ENCODE data around the gene ZFYVE16.
"Not testable (repeated sequence)": the region's sequence is repeated elsewhere in the genome, so short reads cannot be mapped to it uniquely, and the experiment has no call there.

ZFYVE16 gene
- total RNA-seq, result 30.2 to 69.9 (median 56.6) reads per million in 4 experiments

GRCh38 chr5:80407735-80408483 lies at the start of gene ZFYVE16:
Gene ZFYVE16 (plus strand): TSS chr5:80408064. CDS start chr5:80434148, 26,084 bp downstream.
- DNase-seq, result peak; percentile 96

- no peak for DNase-seq
These were observed 46.9 kb upstream of the ZFYVE16 start for GRCh38 chr5:80360914-80361444.

- DNase-seq, result no peak
These were observed 43.0 kb upstream of the ZFYVE16 start for GRCh38 chr5:80364892-80365291.

GRCh38 chr5:80368661-80369480 lies 39.0 kb upstream of the ZFYVE16 start:
- no peak for DNase-seq

- no peak for DNase-seq
These were observed 38.3 kb upstream of the ZFYVE16 start for GRCh38 chr5:80369521-80369920.

GRCh38 chr5:80370390-80370789 lies 37.5 kb upstream of the ZFYVE16 start:
- DNase-seq, result no peak

- no peak for DNase-seq
These were observed 35.1 kb upstream of the ZFYVE16 start for GRCh38 chr5:80372780-80373179.

- DNase-seq, result no peak
These were observed 33.7 kb upstream of the ZFYVE16 start for GRCh38 chr5:80374188-80374587.

GRCh38 chr5:80376557-80376956 lies 31.3 kb upstream of the ZFYVE16 start:
- DNase-seq, result no peak

GRCh38 chr5:80382488-80382887 lies 25.4 kb upstream of the ZFYVE16 start:
- DNase-seq, result no peak

GRCh38 chr5:80387063-80387768 lies 20.6 kb upstream of the ZFYVE16 start:
- DNase-seq, result no peak

- DNase-seq, result no peak
These were observed 18.3 kb upstream of the ZFYVE16 start for GRCh38 chr5:80389580-80389979.

GRCh38 chr5:80390413-80390812 lies 17.5 kb upstream of the ZFYVE16 start:
- DNase-seq, result not testable (repeated sequence)

- not testable (repeated sequence) for DNase-seq
These were observed 16.6 kb upstream of the ZFYVE16 start for GRCh38 chr5:80391267-80391666.

- DNase-seq, result no peak
These were observed 8.2 kb upstream of the ZFYVE16 start for GRCh38 chr5:80399526-80400239.

- not testable (repeated sequence) for DNase-seq
These were observed 7.5 kb upstream of the ZFYVE16 start for GRCh38 chr5:80400368-80400767.

GRCh38 chr5:80403782-80404181 lies 4.1 kb upstream of the ZFYVE16 start:
- DNase-seq, result no peak

- DNase-seq, result no peak
These were observed 707 bp upstream of the ZFYVE16 start for GRCh38 chr5:80406980-80407734.

- DNase-seq, result no peak
These were observed 861 bp downstream of the ZFYVE16 start for GRCh38 chr5:80408484-80409366.

- DNase-seq, result no peak
These were observed 1.6 kb downstream of the ZFYVE16 start for GRCh38 chr5:80409367-80409966.
